ENCODE results near the gene SBK3. TPM values are rescaled to one million over a fixed set of nuclear protein-coding genes. Genes with fewer than 3 reads are reported as not detected.

SBK3 gene
- polyA plus RNA-seq, 1 of the 3 experiments (the other 2 are of a cell fraction), result 0.03 TPM

DNA sequence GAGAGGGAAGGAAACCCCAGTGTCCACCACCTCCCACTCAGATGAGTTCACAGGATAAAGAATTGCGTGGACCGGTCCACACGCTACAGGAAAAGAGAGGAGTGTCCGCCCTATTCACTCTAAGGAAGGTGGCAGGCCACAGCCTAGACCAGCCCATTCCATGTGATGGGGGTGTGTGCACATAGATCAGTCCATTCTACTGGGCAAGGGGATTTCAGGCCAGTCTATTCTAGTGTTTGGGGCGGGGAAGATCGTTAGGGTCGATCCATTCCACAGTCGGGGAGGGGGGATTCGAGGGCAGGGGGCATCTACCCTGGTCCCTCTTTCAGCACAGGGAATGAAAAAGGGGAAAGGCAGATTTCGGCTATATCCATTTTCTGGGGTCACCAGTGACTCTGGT is 46.2 kb upstream of the SBK3 start:
- CTCF ChIA-PET, result no interaction called here
- H2AFZ ChIP-seq (ENCODE audit: low read depth), result no peak overlapping the region
- no peak for DNase-seq

More for the DNA sequence above, 46.2 kb upstream of the SBK3 start:
- Histone ChIP-seq H3K4me2 (no peak overlapping the region), H3K9me3 (no peaks in the 10 kb centered on the region), H3K36me3 (replicated peaks in 1 of 2; ENCODE audit: control insufficient read depth in 1 of 2, insufficient read depth in 2 of 2, low read length in 1 of 2) (peaks cover 13 to 28% of the 10 kb centered on the region in 2 experiments), H3K9ac (no peak overlapping the region), H3K27ac (ENCODE audit: low read depth in 2 of 2, low read length in 1 of 2) (no peak overlapping the region), H3K27me3 (ENCODE audit: insufficient read depth) (no peaks in the 10 kb centered on the region), H4K20me1 (ENCODE audit: insufficient read depth) (no peaks in the 10 kb centered on the region), H3K4me3 (ENCODE audit: low read depth in 2 of 2, low read length in 1 of 2) (no peak overlapping the region), H3K4me1 (ENCODE audit: control insufficient read depth in 1 of 2, insufficient read depth in 2 of 2, low read depth in 1 of 2, low read length in 1 of 2) (peaks cover 5% of the 10 kb centered on the region in 2 experiments; a peak in 2 of 4 replicates), H3F3A (replicated peaks; ENCODE audit: insufficient read depth) (peaks cover 2% of the 10 kb centered on the region), H3K79me2 (ENCODE audit: insufficient read depth) (no peaks in the 10 kb centered on the region), H3K9me2 (no peaks in the 10 kb centered on the region)
- 83% methylated on average over 10 of the region's 10 CpGs for WGBS (ENCODE audit: low lambda C conversion rate)
- POLR2A ChIA-PET, result no interaction called here
- no peak for TF ChIP-seq YY1 (IDR thresholded peaks at IDR 0.05; ENCODE audit: low read depth)
- TF ChIP-seq EP300 (IDR thresholded peaks at IDR 0.05; ENCODE audit: borderline replicate concordance in 1 of 2, low read depth in 1 of 2, low read length in 1 of 2), result no peak
- no peak for TF ChIP-seq RAD21 (IDR thresholded peaks at IDR 0.05; ENCODE audit: low read length)
- no peak for TF ChIP-seq MEF2A (IDR thresholded peaks at IDR 0.05; ENCODE audit: borderline replicate concordance, low read depth)
- TF ChIP-seq ZBTB33 (IDR thresholded peaks at IDR 0.05; ENCODE audit: borderline replicate concordance, low read depth), result no peak
- no peak for TF ChIP-seq SMC3 (IDR thresholded peaks at IDR 0.05; ENCODE audit: low read depth, low read length)
- TF ChIP-seq RXRA (IDR thresholded peaks at IDR 0.05; ENCODE audit: borderline replicate concordance, low read depth), result no peak
- no peak for TF ChIP-seq FOSL2 (IDR thresholded peaks at IDR 0.05; ENCODE audit: borderline replicate concordance, low read depth)
- no peak for TF ChIP-seq GABPA (IDR thresholded peaks at IDR 0.05; ENCODE audit: low read depth)
- TF ChIP-seq ELF1 (IDR thresholded peaks at IDR 0.05), result no peak
- no peak for TF ChIP-seq CHD2 (IDR thresholded peaks at IDR 0.05; ENCODE audit: low read length, partially characterized antibody)
- TF ChIP-seq, protein P1, sequence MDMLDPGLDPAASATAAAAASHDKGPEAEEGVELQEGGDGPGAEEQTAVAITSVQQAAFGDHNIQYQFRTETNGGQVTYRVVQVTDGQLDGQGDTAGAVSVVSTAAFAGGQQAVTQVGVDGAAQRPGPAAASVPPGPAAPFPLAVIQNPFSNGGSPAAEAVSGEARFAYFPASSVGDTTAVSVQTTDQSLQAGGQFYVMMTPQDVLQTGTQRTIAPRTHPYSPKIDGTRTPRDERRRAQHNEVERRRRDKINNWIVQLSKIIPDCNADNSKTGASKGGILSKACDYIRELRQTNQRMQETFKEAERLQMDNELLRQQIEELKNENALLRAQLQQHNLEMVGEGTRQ (IDR thresholded peaks at IDR 0.05; ENCODE audit: borderline replicate concordance, low read depth, low read length), result no peak
- TF ChIP-seq, protein P2, sequence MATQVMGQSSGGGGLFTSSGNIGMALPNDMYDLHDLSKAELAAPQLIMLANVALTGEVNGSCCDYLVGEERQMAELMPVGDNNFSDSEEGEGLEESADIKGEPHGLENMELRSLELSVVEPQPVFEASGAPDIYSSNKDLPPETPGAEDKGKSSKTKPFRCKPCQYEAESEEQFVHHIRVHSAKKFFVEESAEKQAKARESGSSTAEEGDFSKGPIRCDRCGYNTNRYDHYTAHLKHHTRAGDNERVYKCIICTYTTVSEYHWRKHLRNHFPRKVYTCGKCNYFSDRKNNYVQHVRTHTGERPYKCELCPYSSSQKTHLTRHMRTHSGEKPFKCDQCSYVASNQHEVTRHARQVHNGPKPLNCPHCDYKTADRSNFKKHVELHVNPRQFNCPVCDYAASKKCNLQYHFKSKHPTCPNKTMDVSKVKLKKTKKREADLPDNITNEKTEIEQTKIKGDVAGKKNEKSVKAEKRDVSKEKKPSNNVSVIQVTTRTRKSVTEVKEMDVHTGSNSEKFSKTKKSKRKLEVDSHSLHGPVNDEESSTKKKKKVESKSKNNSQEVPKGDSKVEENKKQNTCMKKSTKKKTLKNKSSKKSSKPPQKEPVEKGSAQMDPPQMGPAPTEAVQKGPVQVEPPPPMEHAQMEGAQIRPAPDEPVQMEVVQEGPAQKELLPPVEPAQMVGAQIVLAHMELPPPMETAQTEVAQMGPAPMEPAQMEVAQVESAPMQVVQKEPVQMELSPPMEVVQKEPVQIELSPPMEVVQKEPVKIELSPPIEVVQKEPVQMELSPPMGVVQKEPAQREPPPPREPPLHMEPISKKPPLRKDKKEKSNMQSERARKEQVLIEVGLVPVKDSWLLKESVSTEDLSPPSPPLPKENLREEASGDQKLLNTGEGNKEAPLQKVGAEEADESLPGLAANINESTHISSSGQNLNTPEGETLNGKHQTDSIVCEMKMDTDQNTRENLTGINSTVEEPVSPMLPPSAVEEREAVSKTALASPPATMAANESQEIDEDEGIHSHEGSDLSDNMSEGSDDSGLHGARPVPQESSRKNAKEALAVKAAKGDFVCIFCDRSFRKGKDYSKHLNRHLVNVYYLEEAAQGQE (IDR thresholded peaks at IDR 0.05; ENCODE audit: low read depth, low read length), result no peak
- no peak for TF ChIP-seq RCOR1 (IDR thresholded peaks at IDR 0.05; ENCODE audit: low read length)
- TF ChIP-seq TCF12 (IDR thresholded peaks at IDR 0.05), result no peak
- TF ChIP-seq JUND (IDR thresholded peaks at IDR 0.05), result no peak
